ENCODE data around the gene ORM2.

The ORM2 gene

GRCh38 chr9:114378883-114379282, 49.2 kb downstream of the ORM2 start:
- Histone ChIP-seq H3K4me3 (ENCODE audit: insufficient read depth, low read depth, low read length) (no peak overlapping the region), H3K36me3 (ENCODE audit: control insufficient read depth, insufficient read depth, low read length) (peaks cover 4% of the 10 kb centered on the region), H3K9me3 (ENCODE audit: control insufficient read depth, low read length) (no peaks in the 10 kb centered on the region), H3K27ac (ENCODE audit: insufficient read depth, low read depth, low read length, poor library complexity, severe bottlenecking) (no peak overlapping the region), H3K4me1 (ENCODE audit: control insufficient read depth, insufficient read depth, low read length) (peaks cover 19% of the 10 kb centered on the region), H3K27me3 (ENCODE audit: control insufficient read depth, insufficient read depth, low read length, poor library complexity, severe bottlenecking) (no peaks in the 10 kb centered on the region)
- 94 to 96% methylated on average over 5 of the region's 5 CpGs for WGBS, 2 experiments

Measured in ectodermal cell (in vitro differentiated cells).